ENCODE data around the gene HOXD10.

Gene HOXD10

DNA sequence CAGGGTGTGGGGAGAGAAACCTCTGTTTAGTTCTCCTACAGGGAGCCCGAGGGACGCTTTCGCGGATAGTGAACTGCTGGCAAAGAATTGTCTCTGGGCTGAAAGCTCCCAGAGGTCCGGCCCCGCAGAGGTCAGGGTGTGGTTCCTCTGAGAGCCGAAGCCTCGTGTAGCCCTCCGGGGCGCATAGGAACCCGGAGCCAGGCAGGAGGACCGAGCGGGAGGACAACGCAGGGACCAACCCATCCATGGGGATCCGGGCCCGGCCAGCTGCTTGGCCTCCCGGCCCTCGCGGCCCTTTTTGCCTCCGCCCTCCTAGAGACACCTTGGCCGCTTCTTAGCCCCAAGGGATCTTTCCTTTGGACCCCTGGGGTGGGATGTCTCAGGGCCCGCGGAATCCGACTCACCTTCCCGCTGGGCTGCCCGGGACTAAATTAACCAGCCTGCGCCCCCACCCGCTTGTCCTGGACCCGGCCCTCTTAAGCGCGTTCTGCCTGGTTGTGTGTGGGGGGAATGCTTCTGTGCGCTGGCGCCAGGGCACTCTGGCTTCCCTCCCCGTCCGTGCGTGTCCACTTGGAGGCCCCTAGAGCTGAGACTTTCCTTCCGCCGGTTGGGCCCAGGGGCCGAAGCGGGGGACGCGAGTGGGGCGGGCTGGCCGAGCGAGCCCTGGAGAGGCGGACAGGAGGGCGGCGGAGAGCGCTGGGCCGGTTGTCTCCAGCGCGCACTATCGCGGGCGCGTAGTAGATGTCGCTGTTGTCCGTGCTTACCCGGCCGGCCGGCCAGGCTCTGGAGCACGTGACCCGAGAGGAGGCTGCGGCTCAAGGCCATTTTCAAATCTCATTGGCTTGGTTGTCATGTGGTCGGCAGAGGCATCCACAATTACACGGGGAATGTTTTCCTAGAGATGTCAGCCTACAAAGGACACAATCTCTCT lies at the start of gene HOXD10:
TSS of gene HOXD10 (plus strand) at position 896 of the 931 bp plus-strand sequence. CDS start 56 bp downstream, outside the sequence.
- TF ChIP-seq ZNF274 (IDR thresholded peaks at IDR 0.05; ENCODE audit: low read depth, low read length), result no peak
- H3K4me3 ChIP-seq (ENCODE audit: low read length), result no peak within 1 kb of the TSS

DNA sequence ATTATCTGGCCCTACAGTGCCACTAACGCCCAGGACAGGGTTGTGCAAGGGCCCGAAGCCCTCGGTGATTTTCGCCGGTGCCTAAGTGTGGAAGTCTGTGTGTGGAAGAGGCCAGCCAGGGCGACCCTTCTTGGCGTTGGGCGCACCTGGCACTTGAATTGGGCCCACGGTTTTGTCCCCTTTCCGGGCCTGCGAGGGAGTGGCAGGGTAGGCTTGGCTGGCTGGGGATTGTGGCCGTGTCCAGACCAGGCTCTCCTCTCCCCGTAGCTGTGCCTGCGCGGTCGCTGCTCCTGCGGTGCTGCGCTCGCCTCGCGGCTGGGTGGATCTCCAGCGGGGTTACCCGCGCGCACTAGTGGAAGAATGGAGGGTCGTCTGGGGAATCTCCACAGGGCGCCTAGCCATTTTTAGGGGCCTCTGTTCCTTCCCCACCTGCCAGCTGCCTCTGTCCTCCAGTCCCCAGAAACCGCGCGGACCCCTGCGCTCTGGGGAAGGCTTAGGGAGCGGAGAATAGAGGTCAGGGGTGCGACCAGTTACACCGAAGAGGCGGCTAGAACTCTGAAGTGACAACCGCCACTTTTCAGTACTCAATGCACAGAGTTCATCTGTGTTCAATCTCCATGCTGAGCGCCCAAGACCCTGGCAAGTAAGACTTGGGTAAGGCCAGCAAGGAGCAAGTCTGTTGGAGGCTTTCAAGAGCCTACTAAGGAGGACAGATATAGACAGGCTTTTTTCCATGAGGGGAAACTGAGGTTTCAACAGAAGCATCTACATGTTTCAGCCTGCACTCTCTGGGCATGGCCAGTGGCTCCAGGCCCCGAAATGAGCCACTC lies 48.8 kb upstream of the HOXD10 start:
- H3K4me3 ChIP-seq (ENCODE audit: low read length), result no peak overlapping the region
- no peak for TF ChIP-seq ZNF274 (IDR thresholded peaks at IDR 0.05; ENCODE audit: low read depth, low read length)

- no peak for TF ChIP-seq ZNF274 (IDR thresholded peaks at IDR 0.05; ENCODE audit: low read depth, low read length)
- H3K4me3 ChIP-seq (ENCODE audit: low read length), result no peak overlapping the region
These were observed 48.2 kb upstream of the HOXD10 start for GRCh38 chr2:176068419-176068832.

DNA sequence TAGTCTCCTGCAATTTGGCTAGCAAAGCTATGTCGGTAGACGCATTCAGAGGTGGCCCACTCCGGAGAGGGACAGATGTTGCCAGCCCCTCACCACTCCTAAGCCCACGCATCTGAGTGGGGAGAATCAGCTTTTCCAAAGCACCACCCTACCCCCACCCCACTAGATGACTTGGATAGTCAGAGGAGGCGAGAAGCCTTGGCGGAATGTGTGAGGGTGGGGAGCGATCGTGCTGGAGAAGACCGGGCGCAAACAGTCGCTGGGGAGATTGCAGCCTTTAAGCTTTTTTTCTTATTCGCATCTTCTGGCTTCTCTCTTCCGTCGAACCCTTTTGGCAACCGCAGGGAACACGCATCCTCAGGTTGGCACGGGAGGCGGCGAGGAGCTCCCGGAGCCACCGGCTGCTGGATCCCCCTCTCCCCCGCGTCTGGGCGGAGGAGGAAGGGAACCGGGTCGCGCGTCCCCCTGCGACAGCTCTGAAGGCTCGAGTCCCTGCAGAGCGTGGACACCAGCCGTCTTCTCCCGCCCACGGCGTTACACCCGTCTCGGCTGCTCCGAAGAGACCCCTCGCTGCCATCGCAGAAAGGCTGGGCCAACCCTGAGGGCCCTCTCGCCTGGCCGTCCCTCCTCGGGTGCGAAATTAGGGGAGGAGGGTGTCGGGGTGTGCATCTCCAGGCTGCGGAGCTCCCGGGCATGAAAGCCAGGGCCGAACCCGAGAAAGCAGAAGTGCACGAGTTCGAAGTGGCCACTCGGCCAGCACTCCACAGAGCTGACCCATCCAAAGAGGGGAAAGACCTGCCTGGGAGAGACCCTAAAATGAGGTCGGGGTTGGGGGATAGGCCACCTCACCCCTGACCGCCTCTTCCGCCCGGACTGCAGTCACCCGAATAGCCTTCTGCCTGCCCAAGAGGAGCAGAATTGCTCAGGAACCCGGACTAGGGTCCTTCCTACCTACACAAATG lies 45.0 kb upstream of the HOXD10 start:
- no peak overlapping the region for H3K4me3 ChIP-seq (ENCODE audit: low read length)
- no peak for TF ChIP-seq ZNF274 (IDR thresholded peaks at IDR 0.05; ENCODE audit: low read depth, low read length)

DNA sequence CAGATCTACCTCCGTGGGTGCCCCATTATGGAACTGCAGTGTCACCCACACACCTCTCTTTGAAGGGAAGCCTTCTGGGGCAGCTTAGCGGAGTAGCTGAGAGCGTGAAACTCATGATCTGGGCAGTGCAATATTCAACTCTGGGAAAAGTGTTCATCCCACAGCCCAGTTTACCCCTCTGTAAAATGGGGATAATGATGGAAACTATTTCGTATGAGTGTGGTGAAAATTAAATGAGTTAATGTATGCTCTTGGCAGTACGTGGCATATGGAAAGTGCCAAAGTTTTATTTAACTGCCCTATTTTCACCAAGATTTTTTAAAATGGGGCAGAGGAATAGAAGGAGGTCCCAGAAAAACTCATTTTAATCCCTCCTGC lies 44.3 kb upstream of the HOXD10 start:
- TF ChIP-seq ZNF274 (IDR thresholded peaks at IDR 0.05; ENCODE audit: low read depth, low read length), result no peak

DNA sequence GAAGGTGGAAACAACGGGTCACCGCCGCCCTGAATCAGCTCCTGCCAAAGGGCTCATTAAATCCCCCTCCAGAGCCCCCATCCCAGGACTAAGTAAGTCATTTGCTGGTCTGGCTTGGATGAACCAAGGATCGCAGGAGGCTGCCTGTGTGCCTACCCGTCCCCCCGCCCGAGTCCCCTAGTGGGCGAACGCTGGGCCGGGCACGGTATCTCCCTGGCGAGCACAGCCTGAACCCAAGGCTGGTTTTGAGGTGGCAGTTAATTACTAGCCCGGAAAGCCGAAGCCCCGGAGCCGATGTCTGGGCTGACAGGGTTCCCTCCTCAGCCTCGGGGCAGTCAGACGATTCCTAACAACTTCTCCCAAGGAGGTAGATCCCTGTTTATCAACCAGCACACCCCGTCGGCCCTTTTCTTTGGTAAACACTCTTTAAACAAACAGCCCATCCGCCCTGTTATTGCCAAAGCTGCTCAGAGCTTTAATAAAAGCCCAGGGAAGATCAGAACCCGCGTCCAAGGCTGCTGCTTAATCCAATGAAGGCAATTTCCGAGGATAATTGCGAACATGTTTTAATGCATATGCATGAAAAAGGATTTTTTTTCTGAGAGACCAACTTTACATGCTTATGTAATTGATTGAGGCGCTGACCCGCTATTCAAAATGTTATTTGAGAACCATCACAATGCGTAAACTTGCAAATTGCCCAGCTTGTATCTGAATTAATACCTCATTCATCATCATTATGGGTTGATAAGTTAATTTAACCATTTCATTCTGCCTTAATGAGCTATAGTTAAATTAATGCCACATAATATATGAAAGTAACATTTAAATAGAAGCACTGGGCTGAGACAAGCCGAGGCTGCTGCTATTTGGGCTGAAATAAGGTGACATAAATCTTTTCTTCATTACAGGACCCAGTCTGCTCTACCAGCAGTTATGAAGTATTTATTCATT lies 43.4 kb upstream of the HOXD10 start:
- no peak overlapping the region for H3K4me3 ChIP-seq (ENCODE audit: low read length)
- TF ChIP-seq ZNF274 (IDR thresholded peaks at IDR 0.05; ENCODE audit: low read depth, low read length), result no peak

More for the DNA sequence above, 44.3 kb upstream of the HOXD10 start:
- no peak overlapping the region for H3K4me3 ChIP-seq (ENCODE audit: low read length)

- no peak for TF ChIP-seq ZNF274 (IDR thresholded peaks at IDR 0.05; ENCODE audit: low read depth, low read length)
- no peak overlapping the region for H3K4me3 ChIP-seq (ENCODE audit: low read length)
These were observed 41.6 kb upstream of the HOXD10 start for GRCh38 chr2:176074919-176075425.

GRCh38 chr2:176075481-176075880 lies 41.1 kb upstream of the HOXD10 start:
- no peak for TF ChIP-seq ZNF274 (IDR thresholded peaks at IDR 0.05; ENCODE audit: low read depth, low read length)
- H3K4me3 ChIP-seq (ENCODE audit: low read length), result no peak overlapping the region

- H3K4me3 ChIP-seq (ENCODE audit: low read length), result no peak overlapping the region
- no peak for TF ChIP-seq ZNF274 (IDR thresholded peaks at IDR 0.05; ENCODE audit: low read depth, low read length)
These were observed 40.5 kb upstream of the HOXD10 start for GRCh38 chr2:176076063-176076462.

DNA sequence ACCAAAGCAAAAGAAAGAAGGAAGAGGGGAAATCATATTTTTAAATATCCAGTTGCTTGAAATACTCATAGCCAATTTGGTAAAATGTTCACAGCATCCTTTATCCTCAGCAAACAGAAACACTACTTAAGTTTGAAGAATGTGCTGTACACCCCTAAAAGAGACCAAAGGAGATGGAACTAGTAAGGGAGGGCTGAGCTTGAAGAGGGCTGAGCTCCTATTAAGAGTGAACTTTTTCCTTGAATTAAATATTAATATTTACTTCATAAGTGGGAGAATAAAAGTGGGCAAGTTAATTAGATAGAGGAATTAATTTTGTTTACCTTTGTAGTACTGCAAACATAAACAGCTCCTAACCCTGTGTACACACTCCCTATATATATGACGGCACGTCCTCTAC lies 39.8 kb upstream of the HOXD10 start:
- no peak overlapping the region for H3K4me3 ChIP-seq (ENCODE audit: low read length)
- TF ChIP-seq ZNF274 (IDR thresholded peaks at IDR 0.05; ENCODE audit: low read depth, low read length), result no peak

DNA sequence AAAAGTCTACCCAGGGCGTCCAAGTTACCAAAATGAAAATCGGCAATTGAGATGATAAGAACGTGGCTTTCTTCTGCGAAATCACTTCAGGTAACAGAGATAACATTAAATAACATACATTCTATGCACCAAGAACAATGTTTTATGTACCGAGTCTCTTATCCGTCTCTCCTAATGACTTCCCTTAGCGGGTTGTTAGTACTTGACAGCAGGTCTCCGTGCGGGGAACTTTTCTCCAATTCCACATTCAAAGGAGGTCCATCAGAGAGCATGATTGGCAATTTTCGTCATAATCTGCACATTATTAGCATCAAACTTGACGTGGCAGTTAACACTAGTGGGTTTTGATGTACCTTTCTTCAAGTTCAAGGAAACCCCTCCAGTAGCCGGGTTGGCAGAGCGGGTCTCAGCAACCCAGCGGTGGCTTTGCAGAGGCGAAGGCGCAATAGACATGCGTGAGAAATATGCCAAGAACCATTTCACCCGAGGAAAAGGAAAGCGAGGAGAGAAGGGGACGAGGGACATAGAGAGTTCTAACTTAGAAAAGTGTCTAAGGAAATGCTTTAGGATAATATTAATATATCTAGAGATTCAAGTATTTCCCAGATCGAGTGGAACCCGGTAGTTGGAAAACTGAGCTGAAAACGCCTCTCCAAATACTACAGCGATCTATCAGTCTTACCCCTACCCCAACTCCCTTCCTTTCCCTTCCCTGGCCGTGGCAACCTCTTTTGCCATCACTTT lies 37.9 kb upstream of the HOXD10 start:
- no peak overlapping the region for H3K4me3 ChIP-seq (ENCODE audit: low read length)
- TF ChIP-seq ZNF274 (IDR thresholded peaks at IDR 0.05; ENCODE audit: low read depth, low read length), result no peak

Data from GM08714 (cell line).